Measurements from ENCODE around the gene GALNTL6. TPM values are rescaled to one million over a fixed set of nuclear protein-coding genes. Genes with fewer than 3 reads are reported as not detected.

The GALNTL6 gene
- total and polyA plus RNA-seq, 9 of the 15 experiments (the other 6 are each of a cell fraction or from before 2014, with no cell fraction given): 0.18 to 0.50 (median 0.29) TPM

GRCh38 chr4:172998527-172999469, 1185.6 kb downstream of the GALNTL6 start (continued):
- TF ChIP-seq KLF13 (tag; IDR thresholded peaks at IDR 0.05; ENCODE audit: borderline replicate concordance, low read depth): 0 out of 2 replicates have a peak, but pooled peaks have one; percentile 40
- peak; percentile 77 to 91 for TF ChIP-seq ARNT (IDR thresholded peaks at IDR 0.05)
- no peak for TF ChIP-seq TRIM25 (IDR thresholded peaks at IDR 0.05; ENCODE audit: borderline replicate concordance)
- peak; percentile 97 for TF ChIP-seq KLF16 (IDR thresholded peaks at IDR 0.05)
- 0 out of 2 replicates have a peak, but pooled peaks have one; percentile 20 for TF ChIP-seq ZNF134 (CRISPR knock-in tag; conservative IDR thresholded peaks at IDR 0.05)
- peak; percentile 99 for TF ChIP-seq LEF1 (IDR thresholded peaks at IDR 0.05)
- TF ChIP-seq MLLT1 (IDR thresholded peaks at IDR 0.05): peak; percentile 23 to 70; a peak in 2 of 4 replicates
- TF ChIP-seq ATF3 (IDR thresholded peaks at IDR 0.05): peak; percentile 89
- 0 out of 2 replicates have a peak, but pooled peaks have one; percentile 37 for TF ChIP-seq ATF3 (CRISPR knock-in tag; conservative IDR thresholded peaks at IDR 0.05)
- TF ChIP-seq CBX2 (IDR thresholded peaks at IDR 0.05; ENCODE audit: insufficient read depth, low read length, poor library complexity, severe bottlenecking): no peak
- peak; percentile 95 for TF ChIP-seq SMARCA4 (IDR thresholded peaks at IDR 0.05)
- no peak for TF ChIP-seq HDAC6 (IDR thresholded peaks at IDR 0.05; ENCODE audit: low read depth, low read length)
- peak; percentile 77 to 86 for TF ChIP-seq FOXK2 (conservative IDR thresholded peaks at IDR 0.05 in 1 of 2, IDR thresholded peaks at IDR 0.05 in 1 of 2; ENCODE audit: low read depth in 2 of 2)
- no peak for TF ChIP-seq RREB1 (CRISPR knock-in tag; IDR thresholded peaks at IDR 0.05)
- peak; percentile 69 for TF ChIP-seq USF1 (CRISPR knock-in tag; IDR thresholded peaks at IDR 0.05)
- no peak for TF ChIP-seq EZH2 (IDR thresholded peaks at IDR 0.05; ENCODE audit: borderline replicate concordance, low read depth, low read length)

Measured in K562 (cell line).